Activated CD4-positive, alpha-beta T cell treated with anti-CD3 and anti-CD28 coated beads for 4 hours (primary cell): ENCODE results near the gene GDI2.
"Not testable (repeated sequence)": the region's sequence is repeated elsewhere in the genome, so short reads cannot be mapped to it uniquely, and the experiment has no call there.

Experiments
- DNase-seq, 2 donors: peaks; one replicate each; pipeline ENCODE4 v3.0.0-alpha.2; 2020

GDI2 gene

GRCh38 chr10:5813341-5814109 lies at the start of gene GDI2:
TSS of gene GDI2 (minus strand) at chr10:5813434. CDS start at chr10:5813258, 176 bp downstream.
- DNase-seq, result peak; percentile 95 to 97

DNA sequence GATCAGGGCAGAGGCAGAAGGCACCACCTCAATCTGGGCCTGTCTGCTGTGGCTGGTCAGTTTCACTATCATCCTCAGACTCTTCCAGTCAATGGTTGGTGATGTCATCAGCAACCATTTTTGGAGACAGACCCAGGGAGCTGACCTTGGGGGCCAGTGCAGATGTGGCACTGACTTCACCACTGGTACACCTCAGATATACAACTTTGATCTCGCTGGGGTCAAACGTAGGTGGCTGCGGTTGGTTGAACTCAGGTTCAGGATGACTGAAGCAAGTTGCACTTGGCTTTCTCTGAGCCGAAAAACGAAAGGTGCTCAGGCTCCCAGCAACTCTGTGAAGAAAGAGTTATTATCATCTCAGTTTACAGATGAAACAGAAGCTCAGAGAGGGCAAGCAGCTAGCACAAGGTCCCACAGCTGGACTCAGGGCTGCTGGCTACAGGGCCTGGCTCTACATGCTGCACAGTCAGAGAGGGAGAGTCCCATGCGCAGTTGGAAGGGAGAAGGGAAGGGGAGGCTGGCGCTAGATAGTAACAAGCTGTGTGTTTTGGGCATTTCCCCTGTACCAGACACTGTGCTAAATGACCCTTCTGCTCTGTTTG lies 49.2 kb upstream of the GDI2 start:
- no peak for DNase-seq

GRCh38 chr10:5860066-5860465 lies 46.8 kb upstream of the GDI2 start:
- no peak for DNase-seq

- DNase-seq, result no peak
Measured at GRCh38 chr10:5858811-5859210, 45.6 kb upstream of the GDI2 start.

- no peak for DNase-seq
Measured at GRCh38 chr10:5856701-5857004, 43.4 kb upstream of the GDI2 start.

DNA sequence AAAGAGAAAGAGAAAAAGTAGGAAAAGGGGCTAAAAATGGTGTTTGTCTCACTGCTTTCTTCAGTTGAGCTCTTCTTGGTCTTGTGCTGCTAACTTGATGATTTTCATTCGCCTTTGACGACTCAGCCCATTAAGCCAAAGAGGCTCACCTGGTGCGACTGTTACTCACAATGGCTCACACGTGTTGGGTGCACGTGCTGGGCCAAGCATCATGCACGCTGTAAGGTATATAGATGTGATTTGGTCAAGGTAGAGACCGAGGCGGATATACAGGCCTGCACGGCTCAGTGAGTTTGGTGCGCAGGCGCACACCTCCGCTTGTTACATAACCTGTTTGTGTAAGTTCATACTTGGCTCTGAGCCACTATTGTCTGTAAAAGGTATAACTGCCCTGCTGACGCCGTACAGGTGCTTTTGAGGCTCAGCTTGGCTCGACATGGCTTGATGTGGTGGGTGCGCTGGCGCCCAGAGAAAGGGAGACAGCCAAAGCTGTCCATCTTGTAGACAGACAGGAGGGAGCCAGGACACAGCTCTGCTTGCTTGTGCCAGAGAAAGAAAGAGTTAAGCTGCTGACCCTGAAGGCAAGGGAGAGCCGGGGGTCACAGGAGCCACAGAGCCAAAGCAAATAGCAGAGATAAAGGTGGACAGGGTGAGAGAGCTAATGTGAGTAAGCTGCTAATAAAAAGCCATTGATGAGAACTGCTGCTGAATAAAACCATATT lies 42.9 kb upstream of the GDI2 start:
- no peak for DNase-seq

DNA sequence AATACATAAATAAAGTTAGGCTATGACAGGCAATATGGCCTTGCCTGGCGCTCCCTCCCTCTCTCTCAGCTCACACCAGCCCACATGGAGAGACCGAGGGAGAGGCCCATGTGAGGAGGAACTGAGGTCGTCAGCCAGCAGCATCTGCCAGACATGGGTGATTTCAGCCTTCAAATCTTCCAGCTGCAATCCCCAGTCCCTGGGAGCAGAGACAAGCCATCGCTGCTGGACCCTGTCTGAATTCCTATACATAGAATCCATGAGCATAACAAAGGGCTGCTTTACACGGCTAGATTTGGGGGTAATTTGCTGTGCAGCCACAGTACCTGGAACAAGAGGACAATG lies 40.9 kb upstream of the GDI2 start:
- no peak for DNase-seq

DNA sequence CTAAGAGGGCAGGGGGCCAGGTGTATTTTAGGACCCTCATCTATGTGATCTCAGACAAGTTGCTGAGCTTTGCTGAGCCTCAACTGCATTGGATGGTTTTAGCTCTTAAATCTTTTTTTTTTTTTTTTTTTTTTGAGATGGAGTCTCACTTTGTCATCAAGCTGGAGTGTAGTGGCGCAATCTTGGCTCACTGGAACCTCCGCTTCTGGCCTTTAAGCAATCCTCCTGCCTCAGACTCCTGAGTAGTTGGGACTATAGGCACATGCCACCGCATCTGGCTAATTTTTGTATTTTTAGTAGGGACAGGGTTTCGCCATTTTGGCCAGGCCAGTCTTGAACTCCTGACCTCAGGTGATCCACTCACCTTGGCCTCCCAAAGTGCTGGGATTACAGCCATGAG lies 33.4 kb upstream of the GDI2 start:
- not testable (repeated sequence) for DNase-seq

DNA sequence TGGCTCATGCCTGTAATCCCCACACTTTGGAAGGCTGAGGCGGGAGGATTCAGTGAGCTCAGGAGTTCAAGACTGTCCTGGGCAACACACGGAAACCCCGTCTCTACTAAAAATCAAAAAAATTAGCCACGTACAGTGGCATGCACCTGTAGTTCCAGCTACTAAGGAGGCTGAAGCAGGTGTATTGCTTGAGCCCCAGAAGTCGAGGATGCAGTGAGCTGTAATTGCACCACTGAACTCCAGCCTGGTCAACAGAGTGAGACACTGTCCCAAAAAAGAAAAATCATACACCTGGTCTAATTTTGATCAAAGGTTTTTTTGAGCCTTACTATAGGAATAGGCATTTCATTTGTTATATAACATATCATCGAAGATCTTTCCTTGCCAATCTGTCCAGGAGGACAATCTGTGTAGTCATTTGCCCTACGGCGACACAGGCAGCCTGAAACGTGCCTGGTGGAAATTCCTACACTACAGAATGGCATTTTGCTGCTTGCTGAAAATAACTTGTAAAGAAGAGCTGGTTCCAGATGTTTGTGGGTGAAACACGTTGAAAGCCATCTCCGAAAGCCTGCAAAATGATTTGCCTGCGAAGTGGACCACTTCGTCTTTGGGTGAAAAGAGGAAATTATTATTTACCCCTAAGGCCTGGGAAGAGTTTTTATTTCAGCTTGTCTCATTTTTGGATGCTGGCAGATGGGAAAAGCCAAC lies 31.3 kb upstream of the GDI2 start:
- no peak for DNase-seq

DNA sequence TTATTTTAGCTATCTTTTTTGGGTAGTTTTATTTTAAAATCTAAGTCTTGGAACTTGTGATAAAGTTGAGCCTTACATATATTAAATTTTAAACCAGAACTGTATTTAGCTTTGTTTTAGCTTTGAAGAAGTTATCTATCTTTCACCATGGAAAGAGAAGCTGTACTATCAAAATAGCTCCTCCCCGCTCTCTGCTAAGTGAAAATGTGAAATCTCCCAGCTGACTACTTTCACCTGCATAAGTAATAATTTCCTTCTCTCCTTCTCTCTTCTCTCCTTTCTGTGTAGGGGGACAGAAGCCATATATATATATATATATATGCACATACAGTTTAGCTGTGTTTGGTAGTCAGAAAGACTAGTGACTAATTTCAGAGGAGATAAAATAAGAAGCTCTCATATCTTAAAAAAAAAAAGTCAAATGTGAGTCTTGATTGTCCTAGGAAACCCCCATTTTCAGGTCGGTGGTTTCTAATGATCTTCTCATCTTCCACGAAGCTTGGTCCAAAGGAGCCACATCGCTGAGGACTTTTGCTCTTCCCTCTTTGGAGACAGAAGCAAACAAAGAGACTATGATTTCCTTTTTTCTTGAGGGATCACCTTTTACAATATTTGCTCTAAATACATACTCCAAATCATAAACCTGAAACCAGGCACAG lies 30.6 kb upstream of the GDI2 start:
- DNase-seq, result no peak

DNA sequence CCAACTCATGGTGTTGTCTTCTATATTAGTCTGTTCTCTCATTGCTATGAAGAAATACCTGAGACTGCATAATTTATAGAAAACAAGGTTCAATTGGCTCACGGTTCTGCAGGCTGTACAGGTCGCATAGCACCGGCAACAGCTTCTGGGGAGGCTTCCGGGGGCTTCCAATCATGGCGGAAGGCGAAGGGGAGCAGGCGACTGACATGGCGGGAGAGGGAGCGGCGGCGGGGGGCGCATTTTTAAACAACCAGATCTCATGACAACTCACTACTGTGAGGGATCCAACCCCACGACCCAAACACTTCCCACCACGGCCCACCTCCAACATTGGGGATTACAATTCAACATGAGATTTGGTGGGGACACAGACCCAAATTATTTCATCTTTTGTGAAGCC lies 28.7 kb upstream of the GDI2 start:
- no peak for DNase-seq

DNA sequence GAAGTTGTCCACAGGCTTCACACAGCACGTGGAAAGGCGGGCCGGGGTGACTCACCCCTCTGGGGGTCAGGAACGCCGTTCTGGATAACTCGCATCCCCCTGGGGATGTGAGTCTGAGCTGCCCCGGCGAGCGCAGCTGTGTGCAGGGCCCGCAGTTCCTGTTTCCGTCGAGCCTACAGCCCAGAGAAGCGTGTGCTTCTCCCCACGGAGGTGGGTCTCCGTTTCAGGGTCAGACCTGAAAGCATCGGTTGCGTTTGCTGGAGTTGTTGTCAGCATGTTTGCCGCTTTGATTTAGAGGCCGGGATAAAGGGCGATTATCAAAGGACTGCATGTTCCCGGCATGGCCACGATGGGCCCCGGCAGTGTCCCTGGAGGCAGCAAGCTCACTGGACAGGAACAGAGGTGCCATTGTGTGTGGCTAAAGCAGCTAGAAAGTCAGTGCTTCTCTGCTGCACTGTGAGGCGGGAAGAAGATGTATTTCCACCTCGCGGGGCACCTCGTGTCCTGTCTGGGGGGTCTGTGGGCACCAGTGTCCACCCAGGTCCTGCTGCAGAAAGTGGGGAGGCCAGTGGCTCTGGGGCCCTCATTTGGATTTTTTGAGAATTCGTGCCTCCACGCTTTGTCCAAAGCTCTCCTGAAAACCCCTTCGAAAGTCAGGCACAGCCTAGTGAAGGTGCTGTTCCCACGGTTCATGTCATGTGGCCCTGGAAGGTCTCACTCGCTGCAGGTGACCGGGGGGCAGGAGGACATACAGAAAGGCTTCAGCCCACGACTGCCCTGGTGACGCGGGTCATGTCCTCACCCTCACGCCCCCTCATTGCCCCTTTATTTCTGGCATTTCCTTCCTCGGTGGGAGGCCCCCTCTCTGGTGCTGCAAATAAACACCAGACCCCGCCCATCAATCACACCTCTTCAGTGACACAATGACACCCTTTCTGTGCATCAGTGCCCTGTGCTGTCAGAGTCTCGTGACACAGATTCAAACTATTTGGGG lies 27.4 kb upstream of the GDI2 start:
- no peak for DNase-seq

DNA sequence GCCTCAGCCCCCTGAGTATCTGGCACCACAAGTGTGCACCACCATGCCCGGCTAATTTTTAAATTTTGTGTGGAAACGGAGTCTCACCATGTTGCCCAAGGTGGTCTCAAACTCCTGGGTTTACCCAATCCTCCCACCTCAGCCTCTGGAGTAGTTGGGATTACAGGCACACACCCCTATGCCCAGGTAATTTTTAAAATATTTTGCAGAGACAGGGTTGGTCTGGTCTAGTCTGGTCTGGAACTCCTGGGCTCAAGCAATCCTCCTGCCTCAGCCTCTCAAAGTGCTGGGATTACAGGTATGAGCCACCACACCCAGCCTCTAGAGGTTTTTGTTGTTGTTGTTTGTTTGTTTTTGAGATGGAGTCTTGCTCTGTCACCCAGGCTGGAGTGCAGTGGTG lies 22.9 kb upstream of the GDI2 start:
- not testable (repeated sequence) for DNase-seq

DNA sequence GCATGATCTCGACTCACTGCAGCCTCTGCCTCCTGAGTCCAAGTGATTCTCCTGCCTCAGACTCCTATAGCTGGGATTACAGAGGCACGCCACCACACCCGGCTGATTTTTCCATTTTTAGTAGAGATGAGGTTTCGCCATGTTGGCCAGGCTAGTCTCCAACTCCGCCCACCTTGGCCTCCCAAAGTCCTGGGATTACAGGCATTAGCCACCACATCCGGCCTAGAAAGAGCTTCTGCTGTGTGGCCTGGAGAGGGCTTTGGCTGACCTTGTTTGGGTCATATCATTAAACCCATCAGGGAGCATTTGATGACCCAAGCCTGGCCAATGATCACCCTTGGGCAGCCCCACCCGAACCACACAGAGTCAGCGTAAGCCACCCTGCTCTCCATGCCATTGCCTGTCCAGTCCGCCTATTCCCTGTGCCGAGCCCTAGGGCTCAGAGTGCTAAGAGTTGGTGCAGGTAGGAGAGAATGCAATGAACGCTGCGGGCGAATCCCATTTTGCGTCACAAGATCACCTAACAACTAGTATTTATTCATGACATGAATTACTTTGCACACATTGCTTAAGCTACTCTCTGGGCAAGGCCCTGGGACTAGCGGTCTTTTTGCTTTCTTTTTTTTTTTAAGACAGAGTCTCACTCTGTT lies 22.3 kb upstream of the GDI2 start:
- DNase-seq, result no peak

DNA sequence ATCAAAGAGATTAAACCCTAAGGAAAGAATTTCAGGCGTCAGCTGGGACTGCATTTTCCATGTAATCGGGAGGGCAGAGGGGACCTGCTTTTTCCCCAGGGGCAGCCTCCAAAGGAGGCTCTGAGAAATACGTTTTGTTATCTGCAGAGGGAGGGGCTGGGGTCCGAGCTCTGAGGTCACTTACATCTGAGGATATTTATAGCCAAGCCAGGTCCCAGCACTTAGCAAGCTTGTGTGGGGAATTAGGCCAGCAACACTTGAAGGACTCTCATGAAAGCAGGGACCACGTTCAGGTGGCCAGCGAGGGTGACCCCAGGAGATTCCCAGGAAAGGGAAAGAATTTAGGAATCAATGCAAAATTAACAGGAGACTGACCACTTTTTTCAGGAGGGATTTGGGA lies 20.6 kb upstream of the GDI2 start:
- no peak for DNase-seq

DNA sequence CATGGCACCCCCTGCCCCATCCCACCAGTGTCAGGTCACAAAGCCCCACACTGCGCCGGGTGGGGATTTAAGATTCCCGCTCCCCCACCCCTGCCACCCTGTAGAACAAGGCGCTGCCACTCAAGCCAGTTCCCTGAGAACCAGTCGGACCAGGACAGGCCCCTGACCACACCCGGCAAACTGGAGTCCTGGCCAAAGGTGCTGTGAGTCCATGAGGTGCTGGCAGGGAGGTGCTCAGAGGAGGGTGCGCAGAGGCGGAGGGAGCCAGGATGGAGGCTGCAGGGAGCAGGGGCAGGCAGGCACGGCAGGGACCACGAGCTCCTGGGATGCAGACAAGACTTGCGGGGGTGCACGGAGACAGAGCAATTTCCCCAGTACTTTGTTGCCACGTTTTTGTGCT lies 19.7 kb upstream of the GDI2 start:
- DNase-seq, result no peak

GRCh38 chr10:5831446-5831782 lies 18.2 kb upstream of the GDI2 start:
- no peak for DNase-seq

DNA sequence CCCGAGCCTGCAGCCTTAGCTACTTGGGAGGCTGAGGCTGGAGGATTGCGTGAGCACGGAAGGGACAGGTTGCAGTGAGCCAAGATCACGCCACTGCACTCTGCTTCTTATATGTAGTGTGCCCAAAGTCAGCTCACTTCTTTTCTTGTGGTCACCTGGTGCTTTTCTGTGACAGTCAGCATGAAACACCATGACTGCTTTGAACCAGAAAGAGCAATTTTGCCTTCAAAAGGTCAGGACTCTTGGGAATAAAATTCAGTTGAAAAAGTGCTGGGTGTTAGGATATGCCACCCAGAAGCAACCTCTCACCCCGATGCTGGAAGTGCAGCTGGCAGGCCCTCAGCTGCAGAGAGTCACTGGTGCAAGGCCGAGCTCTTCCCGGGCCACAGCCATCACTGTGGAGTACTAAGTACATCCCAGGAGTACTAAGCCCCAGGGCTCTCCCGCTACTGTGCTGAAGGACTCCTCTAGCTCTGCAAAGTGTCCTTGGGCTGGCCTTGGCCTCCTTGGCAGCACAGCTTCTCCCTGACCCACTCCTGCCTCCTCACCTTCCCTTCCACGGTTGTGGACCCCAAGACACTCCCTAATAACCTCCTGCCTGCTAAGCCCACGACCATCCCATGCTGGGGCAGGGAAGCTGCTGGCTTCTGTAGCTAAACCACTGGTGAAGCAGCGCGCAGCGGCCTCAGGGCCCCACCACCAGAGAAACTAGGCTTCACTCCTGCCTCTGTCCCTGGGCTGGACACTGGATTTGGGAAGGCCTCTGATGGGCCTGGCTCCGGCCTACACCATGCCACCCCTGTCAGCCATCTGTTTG lies 17.6 kb upstream of the GDI2 start:
- DNase-seq, result no peak

- no peak for DNase-seq
Measured at GRCh38 chr10:5829267-5829666, 16.0 kb upstream of the GDI2 start.

DNA sequence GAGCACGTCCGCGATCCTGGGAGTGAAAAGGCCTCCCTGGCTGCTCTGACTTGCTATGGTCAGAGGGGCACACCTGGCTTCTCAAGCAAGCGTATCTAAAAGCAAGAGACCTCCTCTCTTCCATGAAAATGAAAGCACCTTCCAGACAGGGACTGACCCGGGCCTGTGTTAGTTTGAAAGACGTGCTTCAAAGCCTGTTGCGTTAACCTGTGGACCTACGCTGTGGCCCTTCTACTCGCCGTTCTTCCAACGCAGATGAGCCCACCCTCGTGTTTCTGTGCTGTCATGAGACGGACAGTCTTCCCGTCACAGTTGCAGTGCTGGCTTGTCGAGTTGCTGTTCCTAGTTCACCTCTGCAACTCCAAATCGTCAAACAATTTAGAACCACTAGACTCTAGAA lies 15.5 kb upstream of the GDI2 start:
- DNase-seq, result no peak

GRCh38 chr10:5827841-5828240 lies 14.6 kb upstream of the GDI2 start:
- no peak for DNase-seq
